H1 (cell line): Measurements from ENCODE around the gene UBAP2. TPM values are rescaled to one million over a fixed set of nuclear protein-coding genes. Genes with fewer than 3 reads are reported as not detected.

ENCODE experiments used
- CTCF ChIA-PET: fragments of 300-600 bp; sonication (Branson Sonifier 250); formaldehyde crosslinking; loops from one replicate; lab custom pipeline; 2021; ENCODE audit not compliant: partially characterized antibody; lab: Charles Lee
- POLR2A ChIA-PET: fragments of 300-600 bp; sonication (Branson Sonifier 250); formaldehyde crosslinking; loops from one replicate; lab custom pipeline; 2021; ENCODE audit warnings: inconsistent platforms; ENCODE audit not compliant: partially characterized antibody; lab: Charles Lee
- DNase-seq, 2 experiments: peaks; one replicate each; pipeline versions ENCODE4 v3.0.0 to v3.0.0-alpha.2; 2010 to 2022; ENCODE audit warnings: low spot score in 2 of 2, low read depth in 1 of 2, mixed read lengths in 1 of 2
- FAIRE-seq: peaks from 2 replicates; lab custom pipeline; 2011; peaks lifted over from hg19 to GRCh38; lab: Jason Lieb, UNC
- H2AFZ ChIP-seq: 2 replicates; pipeline ENCODE4 v1.8.1; 2012; ENCODE audit warnings: low read length, inconsistent platforms
- H2AK5ac ChIP-seq: 2 replicates; pipeline ENCODE4 v1.6.1; 2013; ENCODE audit warnings: low read depth, low read length
- H2BK120ac ChIP-seq: replicated peaks from 2 replicates; pipeline ENCODE3; 2013; ENCODE audit warnings: low read depth, low read length, inconsistent platforms
- H2BK12ac ChIP-seq: 2 replicates; pipeline ENCODE4 v1.6.1; 2013; ENCODE audit warnings: low read depth, low read length
- H2BK15ac ChIP-seq: 2 replicates; pipeline ENCODE4 v1.6.1; 2013; ENCODE audit warnings: low read length
- H2BK20ac ChIP-seq: 2 replicates; pipeline ENCODE4 v1.6.1; 2013; ENCODE audit warnings: low read length
- H2BK5ac ChIP-seq: 2 replicates; pipeline ENCODE4 v1.6.1; 2013; ENCODE audit warnings: low read depth, low read length
- H3K14ac ChIP-seq: 2 replicates; pipeline ENCODE4 v1.6.1; 2013; ENCODE audit warnings: inconsistent platforms; ENCODE audit not compliant: insufficient read length
- H3K18ac ChIP-seq: 2 replicates; pipeline ENCODE4 v1.6.1; 2013; ENCODE audit warnings: low read length; ENCODE audit errors: extremely low read depth
- H3K23ac ChIP-seq: 2 replicates; pipeline ENCODE4 v1.6.1; 2013; ENCODE audit warnings: inconsistent platforms; ENCODE audit not compliant: insufficient read length
- H3K23me2 ChIP-seq: 2 replicates; pipeline ENCODE4 v1.6.1; 2013; ENCODE audit warnings: low read depth, low read length
- H3K27ac ChIP-seq: 2 replicates; pipeline ENCODE4 v1.6.1; 2011; ENCODE audit warnings: low read depth, low read length, inconsistent platforms
- H3K27me3 ChIP-seq, 4 experiments: replicated peaks in 1 of 4; 1 replicate in 1 of 4; 2 replicates in 3 of 4; pipeline versions ENCODE4 v1.6.1 to v1.8.1; 2011 to 2013; ENCODE audit warnings: low read length in 3 of 4, mild to moderate bottlenecking in 3 of 4, inconsistent platforms in 2 of 4, mixed read lengths in 2 of 4, moderate library complexity in 1 of 4; ENCODE audit not compliant: control insufficient read depth in 3 of 4, insufficient read depth in 3 of 4; ENCODE audit errors: extremely low read depth in 1 of 4
- H3K36me3 ChIP-seq, 4 experiments: 2 replicates each; pipeline versions ENCODE4 v1.6.1 to v1.8.1; 2011 to 2013; ENCODE audit warnings: mild to moderate bottlenecking in 4 of 4, low read length in 3 of 4, moderate library complexity in 2 of 4, control low read depth in 1 of 4, inconsistent platforms in 1 of 4; ENCODE audit not compliant: insufficient read depth in 4 of 4, control insufficient read depth in 2 of 4
- H3K4ac ChIP-seq: replicated peaks from 2 replicates; pipeline ENCODE3; 2013; ENCODE audit warnings: low read length, low read depth, mixed read lengths, inconsistent platforms; ENCODE audit not compliant: insufficient read length
- H3K4me1 ChIP-seq, 4 experiments: replicated peaks in 1 of 4; 1 replicate in 1 of 4; 2 replicates in 3 of 4; pipeline versions ENCODE4 v1.6.1 to v1.8.1; 2011 to 2013; ENCODE audit warnings: low read length in 3 of 4, inconsistent platforms in 2 of 4, mixed read lengths in 1 of 4; ENCODE audit not compliant: insufficient read depth in 4 of 4, control insufficient read depth in 3 of 4
- H3K4me2 ChIP-seq, 2 experiments: 2 replicates each; pipeline versions ENCODE4 v1.6.1 to v1.8.1; 2011 to 2013; ENCODE audit warnings: low read depth in 2 of 2, low read length in 2 of 2, control low read depth in 1 of 2, inconsistent platforms in 1 of 2, mild to moderate bottlenecking in 1 of 2; ENCODE audit not compliant: insufficient read depth in 1 of 2
- H3K4me3 ChIP-seq, 4 experiments: fragments of 200-600, 300-600 bp in 1 of 4; sonication (generic), shearing (Covaris generic), sonication (Bioruptor Twin) in 1 of 4; 2 replicates each; pipeline versions ENCODE4 v1.5.1 to v1.8.1; 2011 to 2016; ENCODE audit warnings: low read length in 4 of 4, low read depth in 3 of 4, control low read depth in 2 of 4, inconsistent platforms in 2 of 4, mild to moderate bottlenecking in 2 of 4, mixed read lengths in 1 of 4, moderate library complexity in 1 of 4; ENCODE audit not compliant: insufficient read depth in 2 of 4; ENCODE audit errors: extremely low read depth in 1 of 4
- H3K56ac ChIP-seq: replicated peaks from 2 replicates; pipeline ENCODE3; 2013; ENCODE audit warnings: low read depth, mild to moderate bottlenecking, mixed read lengths, low read length, inconsistent platforms; ENCODE audit not compliant: insufficient read length
- H3K79me1 ChIP-seq: 2 replicates; pipeline ENCODE4 v1.6.1; 2013; ENCODE audit warnings: low read depth, low read length, control low read depth
- H3K79me2 ChIP-seq, 2 experiments: 2 replicates each; pipeline versions ENCODE4 v1.6.1 to v1.8.1; 2012 to 2013; ENCODE audit warnings: low read length in 2 of 2, mild to moderate bottlenecking in 2 of 2, inconsistent platforms in 1 of 2; ENCODE audit not compliant: insufficient read depth in 2 of 2, control insufficient read depth in 1 of 2
- H3K9ac ChIP-seq, 4 experiments: replicated peaks in 1 of 4; 1 replicate in 1 of 4; 2 replicates in 3 of 4; pipeline versions ENCODE4 v1.6.1 to v1.8.1; 2011 to 2013; ENCODE audit warnings: low read depth in 3 of 4, low read length in 3 of 4, control low read depth in 2 of 4, mild to moderate bottlenecking in 2 of 4, moderate library complexity in 2 of 4, inconsistent platforms in 1 of 4; ENCODE audit errors: extremely low read depth in 1 of 4
- H3K9me3 ChIP-seq, 2 experiments: 2 replicates each; pipeline versions ENCODE4 v1.6.1 to v1.8.1; 2012 to 2013; ENCODE audit warnings: mild to moderate bottlenecking in 2 of 2, moderate library complexity in 2 of 2, control low read depth in 1 of 2, inconsistent platforms in 1 of 2, low read depth in 1 of 2, low read length in 1 of 2, mixed read lengths in 1 of 2; ENCODE audit not compliant: insufficient read depth in 2 of 2
- H4K20me1 ChIP-seq, 2 experiments: replicated peaks in 1 of 2; 2 replicates each; pipeline versions ENCODE3 to v1.8.1; 2011 to 2013; ENCODE audit warnings: inconsistent platforms in 2 of 2, low read length in 2 of 2, mild to moderate bottlenecking in 1 of 2; ENCODE audit not compliant: insufficient read depth in 2 of 2, control insufficient read depth in 1 of 2
- H4K5ac ChIP-seq: 2 replicates; pipeline ENCODE4 v1.6.1; 2013; ENCODE audit warnings: low read length, low read depth, mixed read lengths, inconsistent platforms; ENCODE audit not compliant: insufficient read length
- H4K8ac ChIP-seq: 2 replicates; pipeline ENCODE4 v1.8.0; 2013; ENCODE audit warnings: mild to moderate bottlenecking, moderate library complexity, low read length, inconsistent platforms; ENCODE audit not compliant: insufficient read depth; ENCODE audit errors: extremely low read depth
- H4K91ac ChIP-seq: replicated peaks from 2 replicates; pipeline ENCODE3; 2013; ENCODE audit warnings: low read length, mixed read lengths, inconsistent platforms; ENCODE audit not compliant: insufficient read length
- CBX8 ChIP-seq: fragments of 300-800, 300-1000 bp; sonication (generic); IDR thresholded peaks from 2 replicates; pipeline ENCODE4 v1.7.1; 2016; ENCODE audit warnings: low read depth, low read length, borderline replicate concordance
- KDM4A ChIP-seq: IDR thresholded peaks from one replicate; pipeline ENCODE4 v1.7.1; 2012; ENCODE audit warnings: low read depth, mild to moderate bottlenecking, moderate library complexity, low read length, inconsistent platforms; ENCODE audit not compliant: severe bottlenecking
- NRF1 ChIP-seq: IDR thresholded peaks from 2 replicates; pipeline ENCODE4 v1.6.1; 2011; ENCODE audit warnings: mild to moderate bottlenecking, low read depth, low read length, improper control_type of control experiment
- SP1 ChIP-seq: IDR thresholded peaks from 2 replicates; pipeline ENCODE4 v1.6.1; 2011; ENCODE audit warnings: low read depth, low read length
- SP2 ChIP-seq: IDR thresholded peaks from 2 replicates; pipeline ENCODE4 v1.6.1; 2012; ENCODE audit warnings: mild to moderate bottlenecking, low read length, inconsistent platforms
- TAF7 ChIP-seq: optimal IDR thresholded peaks from 2 replicates; pipeline ENCODE3; 2011; ENCODE audit warnings: low read depth, mild to moderate bottlenecking, inconsistent platforms, low read length, moderate library complexity, borderline replicate concordance
- TBP ChIP-seq: IDR thresholded peaks from 2 replicates; pipeline ENCODE4 v1.6.1; 2011; ENCODE audit warnings: low read depth, low read length, improper control_type of control experiment
- WGBS, 2 experiments: shearing (Covaris generic) in 1 of 2; methylation state at CpG; one replicate each; pipeline versions ENCODE4 v1.1.6 to v1.1.7; 2013 to 2015; ENCODE audit warnings: low lambda C conversion rate in 2 of 2, mixed read lengths in 2 of 2, inconsistent platforms in 1 of 2, low coverage in 1 of 2, missing lambda C conversion rate in 1 of 2; ENCODE audit not compliant: insufficient replicate concordance in 2 of 2, insufficient coverage in 1 of 2, insufficient read length in 1 of 2; ENCODE audit errors: extremely low coverage in 1 of 2, missing lambda C conversion rate in 1 of 2; 5-methylcytosine and 5-hydroxymethylcytosine counted together
- polyA plus RNA-seq, 7 experiments: library from polyadenylated mRNA; depleted of rRNA in 3 of 7; stranded (reverse) in 5 of 7; unstranded in 2 of 7; fragments of >200 nt in 5 of 7; fragments of 200-250 nt in 2 of 7; gene quantifications; 1 replicate in 5 of 7; 2 replicates in 1 of 7; 4 replicates in 1 of 7; pipeline versions ENCODE4 v1.2.1 to v1.2.3, GENCODE V29; 2011 to 2013; ENCODE audit warnings: missing spikeins in 2 of 7, mixed read lengths in 2 of 7
- total RNA-seq: library from RNA; stranded (reverse); fragmentation: NEBNext Ultra II Directional; extraction: Animal tissue kit (Norgen Biotek cat#: 25700); gene quantifications from 2 replicates; pipeline ENCODE4 v1.2.1, GENCODE V29; 2021

The UBAP2 gene
- total and polyA plus RNA-seq, 2 of the 8 experiments (the other 6 are each of a cell fraction or from before 2014, with no cell fraction given), result 75.0 to 81.4 TPM

GRCh38 chr9:33903157-33903780, 145.4 kb downstream of the UBAP2 start:
- no peak overlapping the region for H3K4ac ChIP-seq
- no peak overlapping the region for H2BK120ac ChIP-seq
- H2BK15ac ChIP-seq, result no peak overlapping the region
- FAIRE-seq (no peak), DNase-seq (no peak)
- H3K27ac ChIP-seq, result no peak overlapping the region
- no peaks in the 10 kb centered on the region for H3K9me3 ChIP-seq
- H2BK20ac ChIP-seq, result no peak overlapping the region
- H3K4me1 ChIP-seq, result peaks cover 0 to 6% (median 2%) of the 10 kb centered on the region in 4 experiments; a peak in 2 of 7 replicates
- no peak overlapping the region for H2BK5ac ChIP-seq
- POLR2A ChIA-PET, result interaction anchor here (0.7 kb wide), 1 partner anchor 224 kb away, joined by 4 read pairs; no protein-coding TSS in a partner anchor
- H3K79me2 ChIP-seq, result peaks cover 0 to 36% of the 10 kb centered on the region in 2 experiments; a peak in 2 of 4 replicates
- H3K56ac ChIP-seq, result no peak overlapping the region
- H3K23ac ChIP-seq, result no peak overlapping the region
- H3K27me3 ChIP-seq, result no peaks in the 10 kb centered on the region
- H4K8ac ChIP-seq, result no peak overlapping the region
- no peak overlapping the region for H2AK5ac ChIP-seq
- peak overlapping the region; percentile 6; a peak in 1 of 4 replicates for H3K4me2 ChIP-seq
- no peak overlapping the region for H4K5ac ChIP-seq
- no peak overlapping the region for H2BK12ac ChIP-seq
- no peak overlapping the region for H3K9ac ChIP-seq
- H4K20me1 ChIP-seq, result peaks cover 0 to 2% of the 10 kb centered on the region in 2 experiments
- no peak overlapping the region for H2AFZ ChIP-seq
- peaks cover 0 to 14% (median 2%) of the 10 kb centered on the region in 4 experiments; a peak in 4 of 8 replicates for H3K36me3 ChIP-seq
- no peak overlapping the region for H3K18ac ChIP-seq
- no peaks in the 10 kb centered on the region for H3K23me2 ChIP-seq
- H3K4me3 ChIP-seq, result no peak overlapping the region
- H3K14ac ChIP-seq, result no peak overlapping the region
- no peak for TF ChIP-seq TAF7
- TF ChIP-seq NRF1, result no peak
- no peak for TF ChIP-seq CBX8
- no peak for TF ChIP-seq SP1
- TF ChIP-seq TBP, result no peak
- no peak for TF ChIP-seq KDM4A
- no peak for TF ChIP-seq SP2
- TF ChIP-seq, all 59 proteins: peak for 0
- no peak overlapping the region for H4K91ac ChIP-seq
- 71% methylated on average over 4 of the region's 4 CpGs; no CpG with 5 or more reads in 1 of the 2 experiments for WGBS, 2 experiments
- peaks cover 3% of the 10 kb centered on the region for H3K79me1 ChIP-seq
- CTCF ChIA-PET, result interaction anchor here (1.0 to 1.3 kb wide), 3 partner anchors 22 to 109 kb away, joined by 3 to 4 read pairs (median 3); no protein-coding TSS in a partner anchor
